HG03354 (cell line): ENCODE results near the gene CYP4A11.
"Not testable (repeated sequence)": the region's sequence is repeated elsewhere in the genome, so short reads cannot be mapped to it uniquely, and the experiment has no call there.

ENCODE experiments used
- ATAC-seq: cut with Tn5 transposase; IDR thresholded peaks from one replicate; pipeline ENCODE4 v1.9.1; 2021; ENCODE audit warnings: mild to moderate bottlenecking; ENCODE audit not compliant: unreplicated experiment, poor library complexity, severe bottlenecking

CYP4A11 gene

GRCh38 chr1:46931151-46931550 is 10.1 kb downstream of the CYP4A11 start:
- no peak for ATAC-seq

- ATAC-seq: no peak
Observed at GRCh38 chr1:46927249-46927835, 13.9 kb downstream of the CYP4A11 start.

GRCh38 chr1:46910790-46911189 is 30.5 kb downstream of the CYP4A11 start:
- no peak for ATAC-seq

- ATAC-seq: no peak
Observed at GRCh38 chr1:46903481-46903880, 37.8 kb downstream of the CYP4A11 start.

- no peak for ATAC-seq
Observed at GRCh38 chr1:46900401-46900800, 40.9 kb downstream of the CYP4A11 start.

- ATAC-seq: not testable (repeated sequence)
Observed at GRCh38 chr1:46881656-46882055, 59.6 kb downstream of the CYP4A11 start.
